Neural cell (in vitro differentiated cells): Measurements from ENCODE around the gene SMAD2. TPM values are rescaled to one million over a fixed set of nuclear protein-coding genes. Genes with fewer than 3 reads are reported as not detected.

ENCODE experiments used
- H2AFZ ChIP-seq: fragments of 200-600, 300-800 bp; sonication (generic), shearing (Covaris generic); 2 replicates; pipeline ENCODE4 v1.6.0; 2014; ENCODE audit warnings: low read depth, mild to moderate bottlenecking, antibody characterized with exemption, low read length, moderate library complexity
- H3F3A ChIP-seq: fragments of 200-600 bp; shearing (Covaris generic); 2 replicates; pipeline ENCODE4 v1.6.1; 2016; ENCODE audit warnings: mild to moderate bottlenecking, moderate library complexity, mixed read lengths, antibody characterized with exemption, low read length; ENCODE audit not compliant: insufficient read depth, poor library complexity, severe bottlenecking
- H3K27ac ChIP-seq: fragments of 200-600, 300-800 bp; sonication (generic), shearing (Covaris generic); 2 replicates; pipeline ENCODE4 v1.5.1; 2014; ENCODE audit warnings: mild to moderate bottlenecking, low read length, moderate library complexity
- H3K27me3 ChIP-seq: fragments of 300-800, 200-600 bp; sonication (generic), shearing (Covaris generic); 2 replicates; pipeline ENCODE4 v1.6.0; 2014; ENCODE audit warnings: mild to moderate bottlenecking, low read depth, low read length, moderate library complexity; ENCODE audit not compliant: insufficient read depth
- H3K36me3 ChIP-seq: fragments of 300-800, 200-600 bp; sonication (generic), shearing (Covaris generic); 2 replicates; pipeline ENCODE4 v1.5.1; 2014; ENCODE audit warnings: mild to moderate bottlenecking, antibody characterized with exemption, low read length, moderate library complexity; ENCODE audit not compliant: insufficient read depth
- H3K4me2 ChIP-seq: fragments of 300-800, 200-600 bp; sonication (generic), shearing (Covaris generic); 2 replicates; pipeline ENCODE4 v1.6.0; 2014; ENCODE audit warnings: mild to moderate bottlenecking, low read length
- H3K4me3 ChIP-seq: fragments of 300-800, 200-600 bp; sonication (generic), shearing (Covaris generic); 2 replicates; pipeline ENCODE4 v1.5.1; 2014; ENCODE audit warnings: mild to moderate bottlenecking, low read length, moderate library complexity
- H3K79me2 ChIP-seq: fragments of 200-600 bp; shearing (Covaris generic); replicated peaks from 2 replicates; pipeline ENCODE4 v1.6.0; 2014; ENCODE audit warnings: mild to moderate bottlenecking, low read length, moderate library complexity; ENCODE audit not compliant: insufficient read depth
- H3K9ac ChIP-seq: fragments of 300-800, 200-600 bp; sonication (generic), shearing (Covaris generic); 2 replicates; pipeline ENCODE4 v1.6.1; 2016; ENCODE audit warnings: mild to moderate bottlenecking, low read length, mixed read lengths
- H3K9me2 ChIP-seq: fragments of 200-600 bp; shearing (Covaris generic); 2 replicates; pipeline ENCODE4 v1.6.1; 2016; ENCODE audit warnings: mild to moderate bottlenecking, low read length, mixed read lengths; ENCODE audit not compliant: insufficient read depth
- H3K9me3 ChIP-seq: fragments of 200-600, 300-800 bp; sonication (generic), shearing (Covaris generic); 2 replicates; pipeline ENCODE4 v1.6.1; 2016; ENCODE audit warnings: mild to moderate bottlenecking, mixed run types, low read length, moderate library complexity, mixed read lengths
- H4K20me1 ChIP-seq: fragments of 200-600 bp; shearing (Covaris generic); 2 replicates; pipeline ENCODE4 v1.6.1; 2016; ENCODE audit warnings: mild to moderate bottlenecking, mixed run types; ENCODE audit not compliant: insufficient read depth
- CTCF ChIP-seq: fragments of 450-650 bp; IDR thresholded peaks from 2 replicates; pipeline ENCODE4 v1.5.1; 2014; ENCODE audit warnings: antibody characterized with exemption, mild to moderate bottlenecking, moderate library complexity; ENCODE audit not compliant: poor library complexity, severe bottlenecking
- EP300 ChIP-seq: fragments of 450-650 bp; conservative IDR thresholded peaks from 2 replicates; pipeline ENCODE4 v1.6.1; 2014; ENCODE audit warnings: antibody characterized with exemption, mild to moderate bottlenecking, moderate library complexity; ENCODE audit not compliant: poor library complexity, severe bottlenecking
- EZH2 ChIP-seq: fragments of 200-600, 300-800 bp; shearing (Covaris generic), sonication (generic); IDR thresholded peaks from 2 replicates; pipeline ENCODE4 v1.6.1; 2014; ENCODE audit warnings: antibody characterized with exemption, low read length, borderline replicate concordance, mild to moderate bottlenecking; ENCODE audit not compliant: insufficient read depth, poor library complexity, severe bottlenecking
- MXI1 ChIP-seq: fragments of 450-650 bp; conservative IDR thresholded peaks from 2 replicates; pipeline ENCODE4 v1.6.1; 2014; ENCODE audit warnings: antibody characterized with exemption, mild to moderate bottlenecking; ENCODE audit not compliant: poor library complexity, severe bottlenecking
- POLR2AphosphoS5 ChIP-seq: IDR thresholded peaks from 2 replicates; pipeline ENCODE4 v1.6.1; 2012
- RAD21 ChIP-seq: fragments of 450-650 bp; conservative IDR thresholded peaks from 2 replicates; pipeline ENCODE4 v1.6.1; 2014; ENCODE audit warnings: antibody characterized with exemption, mild to moderate bottlenecking, moderate library complexity
- REST ChIP-seq: IDR thresholded peaks from 2 replicates; pipeline ENCODE4 v1.6.1; 2012; ENCODE audit warnings: borderline replicate concordance
- SMC3 ChIP-seq: fragments of 450-650 bp; conservative IDR thresholded peaks from 2 replicates; pipeline ENCODE4 v1.6.1; 2014; ENCODE audit warnings: antibody characterized with exemption, mild to moderate bottlenecking, moderate library complexity; ENCODE audit not compliant: poor library complexity
- TAF1 ChIP-seq: IDR thresholded peaks from 2 replicates; pipeline ENCODE4 v1.6.1; 2012; ENCODE audit warnings: low read depth
- polyA plus RNA-seq: library from polyadenylated mRNA; depleted of rRNA; stranded (reverse); fragments of >200 nt; gene quantifications from 2 replicates; pipeline ENCODE4 v1.2.3, GENCODE V29; 2014

SMAD2 gene
- polyA plus RNA-seq, 1 donor from 2014 or later: 64.7 TPM

GRCh38 chr18:47970664-47971531, 40.4 kb upstream of the SMAD2 start:
- Histone ChIP-seq H3K9ac (no peak overlapping the region), H2AFZ (no peak overlapping the region), H3K9me2 (no peaks in the 10 kb centered on the region), H3K27me3 (no peaks in the 10 kb centered on the region), H3F3A (no peaks in the 10 kb centered on the region), H3K9me3 (no peaks in the 10 kb centered on the region), H3K36me3 (no peaks in the 10 kb centered on the region), H3K4me2 (no peak overlapping the region), H3K27ac (no peak overlapping the region), H3K79me2 (no peaks in the 10 kb centered on the region), H3K4me3 (no peak overlapping the region), H4K20me1 (no peaks in the 10 kb centered on the region)
- TF ChIP-seq REST: no peak
- no peak for TF ChIP-seq EP300
- no peak for TF ChIP-seq SMC3
- no peak for TF ChIP-seq RAD21
- TF ChIP-seq EZH2: no peak
- TF ChIP-seq POLR2AphosphoS5: no peak
- no peak for TF ChIP-seq TAF1
- TF ChIP-seq MXI1: no peak
- no peak for TF ChIP-seq CTCF

- H3K27ac ChIP-seq: no peak overlapping the region
- H3K9ac ChIP-seq: no peak overlapping the region
- H3K9me3 ChIP-seq: no peaks in the 10 kb centered on the region
- H2AFZ ChIP-seq: no peak overlapping the region
- H3K4me3 ChIP-seq: no peak overlapping the region
- H3F3A ChIP-seq: no peaks in the 10 kb centered on the region
- no peaks in the 10 kb centered on the region for H3K79me2 ChIP-seq
- TF ChIP-seq POLR2AphosphoS5: no peak
- no peak for TF ChIP-seq REST
- TF ChIP-seq EP300: no peak
- no peak for TF ChIP-seq EZH2
- no peak for TF ChIP-seq RAD21
- no peak for TF ChIP-seq MXI1
- TF ChIP-seq SMC3: no peak
- no peak for TF ChIP-seq TAF1
- no peaks in the 10 kb centered on the region for H3K9me2 ChIP-seq
- H3K36me3 ChIP-seq: no peaks in the 10 kb centered on the region
- H3K4me2 ChIP-seq: no peak overlapping the region
- no peaks in the 10 kb centered on the region for H3K27me3 ChIP-seq
- no peaks in the 10 kb centered on the region for H4K20me1 ChIP-seq
Measured at GRCh38 chr18:47969816-47970215, 39.4 kb upstream of the SMAD2 start.
